ENCODE data around the gene TBC1D28. TPM values are rescaled to one million over a fixed set of nuclear protein-coding genes. Genes with fewer than 3 reads are reported as not detected.

Gene TBC1D28
- total RNA-seq, 3 donors from 2014 or later: not detected

Other genes with a start within 250 kb of the TBC1D28 start
- gene LGALS9C, start 167.6 kb downstream of the TBC1D28 start, total RNA-seq: 10 to 100 TPM; 23.7 to 91.5 (median 53.9) TPM
- 1 to 10 TPM; 1.9 to 5.0 (median 2.0) TPM for gene FOXO3B, start 37.9 kb upstream of the TBC1D28 start, total RNA-seq
- gene FBXW10, start 99.7 kb upstream of the TBC1D28 start, total RNA-seq: not detected
- 10 to 100 TPM; 34.4 to 42.7 (median 39.9) TPM for gene TVP23B, start 136.8 kb upstream of the TBC1D28 start, total RNA-seq
- 10 to 100 TPM; 32.6 to 42.1 (median 35.0) TPM for gene PRPSAP2, start 213.7 kb upstream of the TBC1D28 start, total RNA-seq